GM18907 (cell line): ENCODE data around the gene PPIP5K1.

Source experiments
- ATAC-seq: cut with Tn5 transposase; IDR thresholded peaks from one replicate; pipeline ENCODE4 v1.9.1; 2021; ENCODE audit warnings: mild to moderate bottlenecking, moderate library complexity; ENCODE audit not compliant: unreplicated experiment

PPIP5K1 gene

GRCh38 chr15:43492673-43493601, 97.1 kb downstream of the PPIP5K1 start, which contains the start of gene TP53BP1:
Gene TP53BP1 (minus strand): TSS chr15:43493156. CDS start chr15:43493043, 113 bp downstream.
- peak; percentile 98 for ATAC-seq

GRCh38 chr15:43492266-43492665, 97.7 kb downstream of the PPIP5K1 start:
- ATAC-seq: no peak

- ATAC-seq: no peak
Observed at GRCh38 chr15:43489191-43489590, 100.8 kb downstream of the PPIP5K1 start.

- no peak for ATAC-seq
Observed at GRCh38 chr15:43488790-43489189, 101.2 kb downstream of the PPIP5K1 start.

- no peak for ATAC-seq
Observed at GRCh38 chr15:43487271-43487895, 102.6 kb downstream of the PPIP5K1 start.

GRCh38 chr15:43484455-43484854, 105.6 kb downstream of the PPIP5K1 start:
- ATAC-seq: no peak
